ENCODE results near the gene TBCD.

Gene TBCD

GRCh38 chr17:82876149-82876548, 124.3 kb downstream of the TBCD start:
- H3K4me3 ChIP-seq (ENCODE audit: low read depth, low read length), result no peak overlapping the region
- TF ChIP-seq CTCF (IDR thresholded peaks at IDR 0.05; ENCODE audit: low read depth, low read length, missing control alignments), result no peak
- DNase-seq (ENCODE audit: low read depth), result no peak

GRCh38 chr17:82876602-82877379, 124.9 kb downstream of the TBCD start:
- no peak overlapping the region for H3K4me3 ChIP-seq (ENCODE audit: low read depth, low read length)
- DNase-seq (ENCODE audit: low read depth), result no peak
- TF ChIP-seq CTCF (IDR thresholded peaks at IDR 0.05; ENCODE audit: low read depth, low read length, missing control alignments), result no peak

- TF ChIP-seq CTCF (IDR thresholded peaks at IDR 0.05; ENCODE audit: low read depth, low read length, missing control alignments), result no peak
- H3K4me3 ChIP-seq (ENCODE audit: low read depth, low read length), result no peak overlapping the region
- DNase-seq (ENCODE audit: low read depth), result no peak
Observed at GRCh38 chr17:82878527-82878926, 126.7 kb downstream of the TBCD start.

- H3K4me3 ChIP-seq (ENCODE audit: low read depth, low read length), result no peak overlapping the region
- TF ChIP-seq CTCF (IDR thresholded peaks at IDR 0.05; ENCODE audit: low read depth, low read length, missing control alignments), result no peak
- no peak for DNase-seq (ENCODE audit: low read depth)
Observed at GRCh38 chr17:82879241-82879640, 127.4 kb downstream of the TBCD start.

GRCh38 chr17:82880620-82881323, 128.9 kb downstream of the TBCD start:
- no peak for DNase-seq (ENCODE audit: low read depth)
- TF ChIP-seq CTCF (IDR thresholded peaks at IDR 0.05; ENCODE audit: low read depth, low read length, missing control alignments), result no peak

GRCh38 chr17:82881324-82881823, 129.5 kb downstream of the TBCD start:
- DNase-seq (ENCODE audit: low read depth), result no peak
- H3K4me3 ChIP-seq (ENCODE audit: low read depth, low read length), result no peak overlapping the region
- no peak for TF ChIP-seq CTCF (IDR thresholded peaks at IDR 0.05; ENCODE audit: low read depth, low read length, missing control alignments)

More at GRCh38 chr17:82880620-82881323, 128.9 kb downstream of the TBCD start:
- H3K4me3 ChIP-seq (ENCODE audit: low read depth, low read length), result no peak overlapping the region

Data from GM12864 (cell line).